ENCODE data around the gene CDK5RAP3.

The CDK5RAP3 gene

DNA sequence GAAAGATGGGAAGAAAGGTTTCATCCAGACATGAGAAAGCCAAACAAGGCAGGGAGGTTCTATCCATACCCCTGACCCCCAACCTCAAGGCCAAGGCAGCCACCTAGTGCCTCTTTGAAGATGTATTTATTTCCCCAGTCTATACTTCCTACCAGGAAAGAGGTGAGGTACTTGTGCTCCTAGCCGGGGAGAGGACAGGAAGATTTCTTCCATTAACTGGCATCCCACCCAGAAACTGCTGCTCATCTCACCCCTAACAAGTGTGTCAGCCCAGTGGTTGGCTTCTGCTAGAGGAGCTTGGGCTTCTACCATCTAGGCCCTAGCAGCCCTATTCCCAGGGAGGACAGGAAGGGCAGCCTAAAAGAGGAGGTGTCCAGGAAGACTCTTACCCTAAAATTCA is 57.8 kb downstream of the CDK5RAP3 start:
- Histone ChIP-seq H3K27ac (ENCODE audit: extremely low read depth, low read depth, low read length) (no peak overlapping the region), H3K9me3 (ENCODE audit: control insufficient read depth, insufficient read depth, low read depth, low read length) (no peaks in the 10 kb centered on the region), H3K4me3 (ENCODE audit: low read depth, low read length) (no peak overlapping the region), H3K4me1 (ENCODE audit: control insufficient read depth, insufficient read depth, low read length) (peaks cover 11% of the 10 kb centered on the region), H3K36me3 (ENCODE audit: control insufficient read depth in 2 of 2, insufficient read depth in 1 of 2, low read length in 2 of 2) (no peaks in the 10 kb centered on the region)
- ChIA-PET CTCF (interaction anchor here (0.5 to 7.9 kb wide), 3 partner anchors 11 to 81 kb away, joined by 3 to 197 read pairs (median 7); no protein-coding TSS in a partner anchor), POLR2A (interaction anchor here (0.9 to 1.3 kb wide), 2 partner anchors 20 to 21 kb away, joined by 3 read pairs; partner anchors contain the start of gene NFE2L1)
- no peak for TF ChIP-seq SCRT1 (tag by site-specific recombination; IDR thresholded peaks at IDR 0.05; ENCODE audit: borderline replicate concordance)
- TF ChIP-seq ZFP41 (tag by site-specific recombination; IDR thresholded peaks at IDR 0.05; ENCODE audit: borderline replicate concordance), result no peak
- no peak for TF ChIP-seq ZNF155 (tag by site-specific recombination; IDR thresholded peaks at IDR 0.05)
- TF ChIP-seq ZNF37A (tag by site-specific recombination; IDR thresholded peaks at IDR 0.05), result no peak
- no peak for TF ChIP-seq BCL6B (tag by site-specific recombination; IDR thresholded peaks at IDR 0.05)
- no peak for TF ChIP-seq ZNF529 (tag by site-specific recombination; IDR thresholded peaks at IDR 0.05; ENCODE audit: insufficient replicate concordance)
- TF ChIP-seq, protein P1, sequence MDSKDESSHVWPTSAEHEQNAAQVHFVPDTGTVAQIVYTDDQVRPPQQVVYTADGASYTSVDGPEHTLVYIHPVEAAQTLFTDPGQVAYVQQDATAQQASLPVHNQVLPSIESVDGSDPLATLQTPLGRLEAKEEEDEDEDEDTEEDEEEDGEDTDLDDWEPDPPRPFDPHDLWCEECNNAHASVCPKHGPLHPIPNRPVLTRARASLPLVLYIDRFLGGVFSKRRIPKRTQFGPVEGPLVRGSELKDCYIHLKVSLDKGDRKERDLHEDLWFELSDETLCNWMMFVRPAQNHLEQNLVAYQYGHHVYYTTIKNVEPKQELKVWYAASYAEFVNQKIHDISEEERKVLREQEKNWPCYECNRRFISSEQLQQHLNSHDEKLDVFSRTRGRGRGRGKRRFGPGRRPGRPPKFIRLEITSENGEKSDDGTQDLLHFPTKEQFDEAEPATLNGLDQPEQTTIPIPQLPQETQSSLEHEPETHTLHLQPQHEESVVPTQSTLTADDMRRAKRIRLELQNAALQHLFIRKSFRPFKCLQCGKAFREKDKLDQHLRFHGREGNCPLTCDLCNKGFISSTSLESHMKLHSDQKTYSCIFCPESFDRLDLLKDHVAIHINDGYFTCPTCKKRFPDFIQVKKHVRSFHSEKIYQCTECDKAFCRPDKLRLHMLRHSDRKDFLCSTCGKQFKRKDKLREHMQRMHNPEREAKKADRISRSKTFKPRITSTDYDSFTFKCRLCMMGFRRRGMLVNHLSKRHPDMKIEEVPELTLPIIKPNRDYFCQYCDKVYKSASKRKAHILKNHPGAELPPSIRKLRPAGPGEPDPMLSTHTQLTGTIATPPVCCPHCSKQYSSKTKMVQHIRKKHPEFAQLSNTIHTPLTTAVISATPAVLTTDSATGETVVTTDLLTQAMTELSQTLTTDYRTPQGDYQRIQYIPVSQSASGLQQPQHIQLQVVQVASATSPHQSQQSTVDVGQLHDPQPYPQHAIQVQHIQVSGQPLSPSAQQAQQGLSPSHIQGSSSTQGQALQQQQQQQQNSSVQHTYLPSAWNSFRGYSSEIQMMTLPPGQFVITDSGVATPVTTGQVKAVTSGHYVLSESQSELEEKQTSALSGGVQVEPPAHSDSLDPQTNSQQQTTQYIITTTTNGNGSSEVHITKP (tag by site-specific recombination; IDR thresholded peaks at IDR 0.05), result peak; percentile 61
- TF ChIP-seq MZF1 (tag by site-specific recombination; IDR thresholded peaks at IDR 0.05; ENCODE audit: borderline replicate concordance), result no peak
- TF ChIP-seq RBAK (tag by site-specific recombination; IDR thresholded peaks at IDR 0.05), result no peak

GRCh38 chr17:48030531-48030930 is 59.6 kb downstream of the CDK5RAP3 start:
- CTCF ChIA-PET, result interaction anchor here (0.8 to 7.9 kb wide), 13 partner anchors 13 to 305 kb away, joined by 3 to 197 read pairs (median 3); no protein-coding TSS in a partner anchor
- no peaks in the 10 kb centered on the region for H3K36me3 ChIP-seq (ENCODE audit: control insufficient read depth in 2 of 2, insufficient read depth in 1 of 2, low read length in 2 of 2)
- no peaks in the 10 kb centered on the region for H3K9me3 ChIP-seq (ENCODE audit: control insufficient read depth, insufficient read depth, low read depth, low read length)
- peaks cover 9% of the 10 kb centered on the region for H3K4me1 ChIP-seq (ENCODE audit: control insufficient read depth, insufficient read depth, low read length)
- no peak overlapping the region for H3K4me3 ChIP-seq (ENCODE audit: low read depth, low read length)
- no peak overlapping the region for H3K27ac ChIP-seq (ENCODE audit: extremely low read depth, low read depth, low read length)
- POLR2A ChIA-PET, result interaction anchor here (0.6 to 2.1 kb wide), 4 partner anchors 15 to 88 kb away, joined by 3 to 10 read pairs (median 4); partner anchors contain the start of gene NFE2L1
- no peak for TF ChIP-seq ZFP3 (tag by site-specific recombination; IDR thresholded peaks at IDR 0.05; ENCODE audit: low read depth)
- no peak for TF ChIP-seq ZNF221 (tag by site-specific recombination; IDR thresholded peaks at IDR 0.05; ENCODE audit: borderline replicate concordance)
